Gastroesophageal sphincter (tissue), 3 donors: ENCODE results near the gene ZBTB22.

Experiments
- POLR2A ChIP-seq, 2 donors: fragments of 450-650 bp; IDR thresholded peaks; one replicate each; pipeline ENCODE4 v1.6.1; 2017; ENCODE audit warnings: antibody characterized with exemption in 2 of 2, mild to moderate bottlenecking in 2 of 2, moderate library complexity in 1 of 2
- TF ChIP-seq, protein P1 (sequence below), 4 experiments: fragments of 200-600 bp in 2 of 4; fragments of 450-650 bp in 2 of 4; sonication (generic) in 1 of 4; IDR thresholded peaks; one replicate each; pipeline ENCODE4 v1.5.1; 2017 to 2019; ENCODE audit warnings: antibody characterized with exemption in 4 of 4, mild to moderate bottlenecking in 2 of 4, moderate library complexity in 2 of 4

DNA sequence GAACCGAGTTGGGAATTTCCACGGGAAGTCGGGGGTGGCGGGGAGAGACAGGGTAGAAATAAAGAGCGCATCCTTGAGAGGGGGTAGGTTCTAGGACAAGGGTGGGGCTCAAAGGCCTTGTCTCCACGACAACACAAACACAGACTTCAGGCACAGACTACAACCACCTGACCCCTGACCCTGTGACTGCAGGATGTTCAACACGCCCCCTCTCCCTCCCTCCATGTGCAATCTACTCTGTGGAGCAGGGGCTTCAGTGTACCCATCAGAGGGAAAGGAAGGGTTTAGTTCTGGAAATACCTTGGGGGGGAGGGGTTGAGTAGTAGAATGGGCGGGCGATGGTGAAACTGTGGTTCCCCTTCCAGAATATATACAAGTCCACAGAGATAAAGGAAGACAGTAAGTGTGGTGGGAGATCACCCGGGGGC lies 3.0 kb downstream of the ZBTB22 start:
- TF ChIP-seq, protein P1, sequence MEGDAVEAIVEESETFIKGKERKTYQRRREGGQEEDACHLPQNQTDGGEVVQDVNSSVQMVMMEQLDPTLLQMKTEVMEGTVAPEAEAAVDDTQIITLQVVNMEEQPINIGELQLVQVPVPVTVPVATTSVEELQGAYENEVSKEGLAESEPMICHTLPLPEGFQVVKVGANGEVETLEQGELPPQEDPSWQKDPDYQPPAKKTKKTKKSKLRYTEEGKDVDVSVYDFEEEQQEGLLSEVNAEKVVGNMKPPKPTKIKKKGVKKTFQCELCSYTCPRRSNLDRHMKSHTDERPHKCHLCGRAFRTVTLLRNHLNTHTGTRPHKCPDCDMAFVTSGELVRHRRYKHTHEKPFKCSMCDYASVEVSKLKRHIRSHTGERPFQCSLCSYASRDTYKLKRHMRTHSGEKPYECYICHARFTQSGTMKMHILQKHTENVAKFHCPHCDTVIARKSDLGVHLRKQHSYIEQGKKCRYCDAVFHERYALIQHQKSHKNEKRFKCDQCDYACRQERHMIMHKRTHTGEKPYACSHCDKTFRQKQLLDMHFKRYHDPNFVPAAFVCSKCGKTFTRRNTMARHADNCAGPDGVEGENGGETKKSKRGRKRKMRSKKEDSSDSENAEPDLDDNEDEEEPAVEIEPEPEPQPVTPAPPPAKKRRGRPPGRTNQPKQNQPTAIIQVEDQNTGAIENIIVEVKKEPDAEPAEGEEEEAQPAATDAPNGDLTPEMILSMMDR (IDR thresholded peaks at IDR 0.05), result no peak
- TF ChIP-seq POLR2A (IDR thresholded peaks at IDR 0.05), result no peak
